AG04450 (cell line): ENCODE results near the gene THAP4. TPM values are rescaled to one million over a fixed set of nuclear protein-coding genes. Genes with fewer than 3 reads are reported as not detected.

ENCODE experiments used
- CTCF ChIA-PET: fragments of 300-600, 350-600 bp; formaldehyde crosslinking; extraction: SDS; loops from one replicate; lab custom pipeline; 2022; ENCODE audit warnings: antibody characterized with exemption, inconsistent platforms; lab: Charles Lee
- POLR2A ChIA-PET: fragments of 350-600 bp; formaldehyde crosslinking; extraction: SDS; loops from one replicate; lab custom pipeline; 2021; ENCODE audit warnings: antibody characterized with exemption, inconsistent platforms; lab: Yijun Ruan, JAX
- DNase-seq: peaks from one replicate; pipeline ENCODE4 v3.0.0-alpha.2; 2011; ENCODE audit warnings: low read depth, low spot score
- H3K27ac ChIP-seq: one replicate; pipeline ENCODE4 v1.5.1; 2012; ENCODE audit warnings: low read depth, low read length, control low read depth
- H3K27me3 ChIP-seq: one replicate; pipeline ENCODE4 v1.6.0; 2012; ENCODE audit warnings: low read length; ENCODE audit not compliant: control insufficient read depth, insufficient read depth
- H3K4me3 ChIP-seq: 2 replicates; pipeline ENCODE4 v1.5.1; 2011; ENCODE audit warnings: mild to moderate bottlenecking, low read depth, low read length, control low read depth
- H3K9me3 ChIP-seq: 2 replicates; pipeline ENCODE4 v1.5.1; 2012; ENCODE audit warnings: low read length; ENCODE audit not compliant: control insufficient read depth, insufficient read depth
- CTCF ChIP-seq: IDR thresholded peaks from 2 replicates; pipeline ENCODE4 v1.5.1; 2011; ENCODE audit warnings: low read depth, low read length, control low read depth, inconsistent platforms
- polyA plus RNA-seq: library from polyadenylated mRNA; depleted of rRNA; stranded (reverse); fragments of >200 nt; gene quantifications from 2 replicates; pipeline ENCODE4 v1.2.3, GENCODE V29; 2011

The THAP4 gene
- polyA plus RNA-seq, 1 experiment, result 23.7 TPM

- peak overlapping the region; percentile 61 for H3K27ac ChIP-seq
- H3K9me3 ChIP-seq, result peaks cover 3% of the 10 kb centered on the region; the same call in 1 of the 2 replicates
- POLR2A ChIA-PET, result interaction anchor here (0.6 to 0.7 kb wide), 2 partner anchors 30 to 31 kb away, joined by 3 to 5 read pairs; no protein-coding TSS in a partner anchor
- peak overlapping the region; percentile 10; the same call in 1 of the 2 replicates for H3K4me3 ChIP-seq
- CTCF ChIA-PET, result no interaction called here
- H3K27me3 ChIP-seq, result no peaks in the 10 kb centered on the region
- no peak for TF ChIP-seq CTCF
- DNase-seq, result no peak
Observed at GRCh38 chr2:241545523-241546473, 91.2 kb downstream of the THAP4 start.

- DNase-seq, result no peak
- ChIA-PET POLR2A (interaction anchor here (0.6 to 0.7 kb wide), 2 partner anchors 29 to 30 kb away, joined by 3 to 5 read pairs; no protein-coding TSS in a partner anchor), CTCF (no interaction called here)
- no peaks in the 10 kb centered on the region for H3K27me3 ChIP-seq
- no peak for TF ChIP-seq CTCF
- peaks cover 3% of the 10 kb centered on the region; the same call in 1 of the 2 replicates for H3K9me3 ChIP-seq
- peak overlapping the region; percentile 10; the same call in 1 of the 2 replicates for H3K4me3 ChIP-seq
- peak overlapping the region; percentile 61 for H3K27ac ChIP-seq
Observed at GRCh38 chr2:241545106-241545505, 91.9 kb downstream of the THAP4 start.

GRCh38 chr2:241542278-241542605 is 94.7 kb downstream of the THAP4 start:
- TF ChIP-seq CTCF, result no peak
- Histone ChIP-seq H3K27me3 (peaks cover 5% of the 10 kb centered on the region), H3K4me3 (no peak overlapping the region), H3K9me3 (peaks cover 3% of the 10 kb centered on the region; the same call in 1 of the 2 replicates), H3K27ac (no peak overlapping the region)
- POLR2A ChIA-PET, result interaction anchor here (0.7 to 1.2 kb wide), 2 partner anchors 8 to 197 kb away, joined by 3 to 6 read pairs; no protein-coding TSS in a partner anchor
- no peak for DNase-seq
- CTCF ChIA-PET, result no interaction called here

GRCh38 chr2:241541564-241542277 is 95.2 kb downstream of the THAP4 start:
- CTCF ChIA-PET, result no interaction called here
- Histone ChIP-seq H3K27ac (no peak overlapping the region), H3K27me3 (peaks cover 5% of the 10 kb centered on the region), H3K9me3 (peaks cover 3% of the 10 kb centered on the region; the same call in 1 of the 2 replicates), H3K4me3 (peak overlapping the region; percentile 43)
- POLR2A ChIA-PET, result interaction anchor here (1.2 kb wide), 1 partner anchor 8 kb away, joined by 6 read pairs; no protein-coding TSS in a partner anchor
- no peak for DNase-seq
- no peak for TF ChIP-seq CTCF
